T-cell (primary cell): Measurements from ENCODE around the gene SPSB2. TPM values are rescaled to one million over a fixed set of nuclear protein-coding genes. Genes with fewer than 3 reads are reported as not detected.
A peak's percentile ranks its signal among the peaks of the same experiment; 100 is the strongest.

Experiments
- ATAC-seq, 4 experiments: fragments of 200-7000 bp in 3 of 4; fragments of 150-1000 bp in 1 of 4; cut with Tn5 transposase; replicated peaks in 1 of 4; 1 replicate in 3 of 4; 2 replicates in 1 of 4; pipeline ENCODE4 v1.10.0; 2021; ENCODE audit warnings: moderate library complexity in 3 of 4, mild to moderate bottlenecking in 2 of 4, moderate number of reproducible peaks in 1 of 4
- CTCF ChIA-PET, 2 donors: fragments of 300-600 bp; sonication (Branson Sonifier 250); formaldehyde crosslinking; loops; one replicate each; lab custom pipeline; 2022; ENCODE audit warnings: antibody characterized with exemption in 2 of 2; lab: Charles Lee
- POLR2A ChIA-PET, 2 donors: fragments of 300-600 bp; sonication (Branson Sonifier 250); formaldehyde crosslinking; loops; one replicate each; lab custom pipeline; 2022; ENCODE audit warnings: antibody characterized with exemption in 2 of 2; lab: Charles Lee
- DNase-seq, 35 experiments: peaks; one replicate each; pipeline versions ENCODE4 v3.0.0 to v3.0.0-alpha.2; 2013 to 2023
- H3K27ac ChIP-seq: one replicate; pipeline ENCODE4 v1.5.1; 2013; ENCODE audit warnings: low read length
- H3K27me3 ChIP-seq, 2 experiments: replicated peaks in 1 of 2; 1 replicate in 1 of 2; 2 replicates in 1 of 2; pipeline versions ENCODE4 v1.6.1 to v1.7.0; 2013; ENCODE audit warnings: low read length in 1 of 2, mixed read lengths in 1 of 2; ENCODE audit not compliant: control insufficient read depth in 2 of 2, insufficient read depth in 2 of 2; ENCODE audit errors: extremely low read depth in 1 of 2
- H3K36me3 ChIP-seq, 2 donors: 1 replicate in 1 of 2; 2 replicates in 1 of 2; pipeline versions ENCODE4 v1.6.1 to v1.7.0; 2013; ENCODE audit warnings: low read length in 1 of 2; ENCODE audit not compliant: control insufficient read depth in 2 of 2, insufficient read depth in 1 of 2; ENCODE audit errors: extremely low read depth in 1 of 2
- H3K4me1 ChIP-seq, 2 experiments: 1 replicate in 1 of 2; 2 replicates in 1 of 2; pipeline versions ENCODE4 v1.6.1 to v1.7.0; 2013; ENCODE audit warnings: low read length in 2 of 2, mixed read lengths in 1 of 2; ENCODE audit not compliant: insufficient read depth in 2 of 2, control insufficient read depth in 1 of 2; ENCODE audit errors: extremely low read depth in 1 of 2
- H3K4me3 ChIP-seq, 2 donors: 1 replicate in 1 of 2; 2 replicates in 1 of 2; pipeline versions ENCODE4 v1.5.1 to v1.7.0; 2013; ENCODE audit warnings: mild to moderate bottlenecking in 2 of 2, low read length in 1 of 2, moderate library complexity in 1 of 2; ENCODE audit not compliant: control insufficient read depth in 1 of 2; ENCODE audit errors: extremely low read depth in 1 of 2
- H3K9me3 ChIP-seq: 2 replicates; pipeline ENCODE4 v1.7.0; 2013
- H3K27ac Mint-ChIP-seq, 2 donors: one replicate each; pipeline ENCODE4 v1.8.0; 2020 to 2021; ENCODE audit warnings: mild to moderate bottlenecking in 2 of 2, mixed read lengths in 2 of 2
- H3K27me3 Mint-ChIP-seq, 2 donors: one replicate each; pipeline ENCODE4 v1.8.0; 2021 to 2022; ENCODE audit warnings: mixed read lengths in 2 of 2
- H3K36me3 Mint-ChIP-seq: one replicate; pipeline ENCODE4 v1.8.0; 2021; ENCODE audit warnings: mixed read lengths
- H3K4me1 Mint-ChIP-seq, 3 donors: one replicate each; pipeline ENCODE4 v1.8.0; 2020 to 2022; ENCODE audit warnings: mixed read lengths in 3 of 3, mild to moderate bottlenecking in 1 of 3
- H3K4me3 Mint-ChIP-seq, 3 donors: one replicate each; pipeline ENCODE4 v1.8.0; 2020 to 2022; ENCODE audit warnings: mild to moderate bottlenecking in 3 of 3, mixed read lengths in 3 of 3, moderate library complexity in 3 of 3
- H3K9me3 Mint-ChIP-seq, 3 donors: one replicate each; pipeline ENCODE4 v1.8.0; 2020 to 2022; ENCODE audit warnings: mixed read lengths in 3 of 3
- WGBS: methylation state at CpG from one replicate; pipeline ENCODE4 v1.1.5; 2013; ENCODE audit warnings: missing lambda C conversion rate; ENCODE audit not compliant: insufficient coverage; 5-methylcytosine and 5-hydroxymethylcytosine counted together
- total RNA-seq, 35 experiments: library from RNA in 6 of 35; stranded (reverse) in 6 of 35; fragments of 120-200 nt in 1 of 35; gene quantifications; one replicate each; pipeline versions ENCODE4 v1.2.1 to v1.2.4 and lab custom pipeline; 2013 to 2026

The SPSB2 gene
- total RNA-seq, 5 donors from 2014 or later (not counting 1 experiment from before 2014, with no cell fraction given): 6.2 to 25.9 (median 21.8) TPM

DNA sequence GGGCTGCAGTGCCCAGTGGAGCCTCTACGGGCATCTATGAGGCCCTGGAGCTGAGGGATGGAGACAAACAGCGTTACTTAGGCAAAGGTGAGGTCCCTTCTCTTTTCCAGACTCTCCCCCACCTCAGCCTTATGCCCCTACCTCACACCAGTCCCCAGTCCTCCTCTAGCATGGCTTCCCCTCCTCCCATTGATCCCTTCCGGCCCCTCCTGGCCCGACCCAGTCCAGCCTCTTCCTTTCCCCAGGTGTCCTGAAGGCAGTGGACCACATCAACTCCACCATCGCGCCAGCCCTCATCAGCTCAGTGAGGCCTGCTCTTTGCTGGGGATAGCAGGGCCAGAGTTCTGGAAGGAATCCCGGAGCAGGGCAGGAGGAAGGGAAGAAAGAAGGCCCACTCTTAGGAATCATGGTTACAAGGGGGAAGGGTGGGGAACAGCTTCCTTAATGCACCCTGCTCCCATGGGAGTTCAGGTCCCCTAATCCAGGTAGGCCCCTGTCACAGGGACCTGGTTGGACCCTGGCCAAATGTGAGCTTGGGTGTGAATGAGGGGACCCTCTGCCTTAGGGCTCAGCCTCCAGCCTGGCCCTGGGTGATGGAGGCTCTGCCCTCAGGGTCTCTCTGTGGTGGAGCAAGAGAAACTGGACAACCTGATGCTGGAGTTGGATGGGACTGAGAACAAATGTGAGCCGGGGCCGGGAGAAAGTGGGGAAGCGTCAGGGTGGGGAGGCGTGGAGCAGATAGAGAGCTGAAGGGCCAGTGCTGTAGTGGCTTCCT is 43.5 kb upstream of the SPSB2 start:
- Mint-ChIP-seq H3K27ac (peak overlapping the region; percentile 36 to 91), H3K4me1 (peaks cover 32 to 44% (median 40%) of the 10 kb centered on the region in 3 donors), H3K27me3 (no peaks in the 10 kb centered on the region), H3K36me3 (peaks cover 26% of the 10 kb centered on the region), H3K4me3 (peak overlapping the region in 2 of 3 donors; percentile 89 to 98), H3K9me3 (no peaks in the 10 kb centered on the region)
- ChIA-PET POLR2A (no interaction called here), CTCF (interaction anchor here in 1 of 2 donors (0.6 kb wide), 1 partner anchor 11 kb away, joined by 4 read pairs; no protein-coding TSS in a partner anchor)
- no peaks in the 10 kb centered on the region for H3K9me3 ChIP-seq
- no peak overlapping the region for H3K4me3 ChIP-seq
- WGBS: 94% methylated on average over 6 of the region's 11 CpGs
- ATAC-seq (no peak), DNase-seq (no peak)
- H3K27me3 ChIP-seq: no peaks in the 10 kb centered on the region
- no peak overlapping the region for H3K27ac ChIP-seq
- H3K4me1 ChIP-seq: peaks cover 4 to 28% of the 10 kb centered on the region in 2 experiments
- H3K36me3 ChIP-seq: peaks cover 0 to 23% of the 10 kb centered on the region in 2 donors

DNA sequence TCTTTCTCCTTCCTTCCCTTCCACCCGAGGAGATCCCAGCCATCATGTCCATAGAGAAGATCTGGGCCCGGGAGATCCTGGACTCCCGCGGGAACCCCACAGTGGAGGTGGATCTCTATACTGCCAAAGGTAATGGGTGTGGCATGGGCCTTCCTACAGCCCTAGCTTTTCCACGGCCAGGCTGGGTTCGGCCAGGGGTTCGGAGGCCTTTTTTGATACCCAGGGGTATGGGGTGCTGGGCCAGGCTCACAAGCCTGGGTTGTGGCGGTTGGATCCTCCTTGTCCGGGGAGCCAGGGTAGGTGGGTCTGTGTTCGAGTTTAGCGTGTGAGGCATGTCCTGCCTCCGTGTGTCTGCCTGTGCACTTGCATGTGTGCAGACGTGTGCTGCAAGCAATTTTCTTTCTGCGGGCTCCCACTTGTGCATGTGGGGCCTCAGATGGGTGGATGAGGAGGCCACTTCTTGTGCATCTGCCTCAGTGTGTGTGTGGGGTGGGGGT is 42.7 kb upstream of the SPSB2 start:
- H3K4me3 Mint-ChIP-seq: peak overlapping the region; percentile 67 to 98 (median 89)
- H3K36me3 Mint-ChIP-seq: peaks cover 21% of the 10 kb centered on the region
- Histone ChIP-seq H3K27ac (no peak overlapping the region), H3K4me3 (no peak overlapping the region), H3K36me3 (peaks cover 0 to 18% of the 10 kb centered on the region in 2 donors), H3K9me3 (no peaks in the 10 kb centered on the region), H3K27me3 (no peaks in the 10 kb centered on the region), H3K4me1 (peaks cover 4 to 28% of the 10 kb centered on the region in 2 experiments)
- DNase-seq (no peak), ATAC-seq (no peak)
- H3K27ac Mint-ChIP-seq: peak overlapping the region; percentile 91 to 95
- 96% methylated on average over 4 of the region's 14 CpGs for WGBS
- H3K4me1 Mint-ChIP-seq: peaks cover 32 to 44% (median 40%) of the 10 kb centered on the region in 3 donors
- H3K27me3 Mint-ChIP-seq: no peaks in the 10 kb centered on the region
- POLR2A ChIA-PET: no interaction called here
- CTCF ChIA-PET: interaction anchor here in 1 of 2 donors (0.6 kb wide), 1 partner anchor 10 kb away, joined by 4 read pairs; no protein-coding TSS in a partner anchor
- no peaks in the 10 kb centered on the region for H3K9me3 Mint-ChIP-seq

DNA sequence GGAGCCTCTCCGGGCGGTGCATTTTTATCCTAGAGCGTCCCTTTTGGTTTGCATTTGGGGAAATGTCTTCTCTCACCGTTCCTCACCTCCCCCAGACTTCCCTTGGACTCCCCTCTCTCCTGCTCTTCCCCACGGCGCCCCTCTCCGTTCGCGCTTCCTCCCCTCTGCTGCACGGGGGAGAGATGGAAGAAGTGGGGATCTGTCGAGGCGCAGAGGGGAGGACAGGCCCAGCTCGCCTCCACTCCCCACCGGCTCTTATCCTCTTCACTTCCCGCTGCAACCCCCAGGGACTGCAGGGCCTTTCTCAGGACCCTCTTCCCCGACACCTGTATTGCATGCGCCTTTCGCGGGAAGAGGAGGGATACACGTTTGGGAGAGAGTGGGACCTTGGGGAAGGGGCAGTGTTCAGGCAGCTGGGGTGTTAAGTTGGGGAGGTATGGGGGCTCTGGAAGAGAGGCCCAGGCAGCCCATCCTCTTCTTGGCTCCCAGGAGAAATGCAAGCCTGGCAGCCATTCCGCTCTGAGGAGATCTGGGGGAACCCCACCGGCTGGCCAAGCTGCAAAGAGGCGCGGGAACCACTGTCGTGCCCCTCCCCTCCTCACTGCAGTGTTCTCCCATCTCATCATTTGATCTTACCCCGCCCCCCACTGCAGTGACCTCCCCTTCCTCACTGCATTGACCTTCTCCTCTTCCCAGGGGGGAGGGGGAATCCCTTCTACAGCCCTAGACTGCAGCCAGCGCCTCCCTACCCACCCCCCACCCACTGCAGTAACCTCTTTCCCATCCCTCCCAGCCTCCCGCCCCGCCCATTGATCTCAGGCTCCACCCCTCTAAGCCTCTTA is 42.1 kb upstream of the SPSB2 start:
- 29% methylated on average over 1 of the region's 29 CpGs for WGBS
- no peak for ATAC-seq
- peak overlapping the region; percentile 91 to 95 for H3K27ac Mint-ChIP-seq

DNA sequence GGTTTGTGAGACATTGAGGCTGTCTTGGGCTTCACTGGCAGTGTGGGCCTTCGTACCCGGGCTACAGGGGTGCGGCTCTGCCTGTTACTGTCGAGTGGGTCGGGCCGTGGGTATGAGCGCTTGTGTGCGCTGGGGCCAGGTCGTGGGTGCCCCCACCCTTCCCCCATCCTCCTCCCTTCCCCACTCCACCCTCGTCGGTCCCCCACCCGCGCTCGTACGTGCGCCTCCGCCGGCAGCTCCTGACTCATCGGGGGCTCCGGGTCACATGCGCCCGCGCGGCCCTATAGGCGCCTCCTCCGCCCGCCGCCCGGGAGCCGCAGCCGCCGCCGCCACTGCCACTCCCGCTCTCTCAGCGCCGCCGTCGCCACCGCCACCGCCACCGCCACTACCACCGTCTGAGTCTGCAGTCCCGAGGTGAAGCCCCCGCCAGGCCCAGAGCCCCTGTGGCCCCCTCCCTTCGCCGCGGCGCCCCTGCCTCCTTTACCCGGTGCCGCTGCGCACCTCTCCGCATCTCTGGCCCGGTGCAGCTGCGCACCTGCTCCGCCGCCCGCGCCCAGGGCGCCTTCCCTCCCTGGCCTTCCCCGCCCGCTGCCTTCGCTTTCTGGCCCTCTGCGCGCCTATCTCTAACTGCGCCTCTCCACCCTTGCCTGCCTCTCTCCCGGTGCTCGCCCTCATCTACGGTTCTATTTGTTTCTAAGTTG is 41.3 kb upstream of the SPSB2 start, which contains the start of gene ENO2:
Gene ENO2 (plus strand): TSS at position 335 of the 701 bp plus-strand sequence. CDS start 1,253 bp downstream, outside the sequence.
- Mint-ChIP-seq H3K4me1 (peaks cover 30 to 40% (median 33%) of the 10 kb centered on the region in 3 donors), H3K27ac (peak within 1 kb of the TSS; percentile 91 to 95), H3K27me3 (no peaks in the 10 kb centered on the region), H3K9me3 (no peaks in the 10 kb centered on the region), H3K36me3 (peaks cover 14% of the 10 kb centered on the region), H3K4me3 (peak within 1 kb of the TSS; percentile 89 to 98 (median 92))
- Histone ChIP-seq H3K4me3 (peak within 1 kb of the TSS; percentile 62 to 65), H3K27ac (peak within 1 kb of the TSS; percentile 86), H3K4me1 (peaks cover 4 to 28% of the 10 kb centered on the region in 2 experiments), H3K36me3 (peaks cover 0 to 15% of the 10 kb centered on the region in 2 donors), H3K27me3 (no peaks in the 10 kb centered on the region), H3K9me3 (no peaks in the 10 kb centered on the region)
- POLR2A ChIA-PET: interaction anchor here in 1 of 2 donors (0.6 to 1.2 kb wide), 3 partner anchors 44 to 214 kb away, joined by 3 to 4 read pairs (median 4); partner anchors contain the start of gene CDCA3
- CTCF ChIA-PET: interaction anchor here in 1 of 2 donors (0.6 to 0.9 kb wide), 4 partner anchors 41 to 275 kb away, joined by 3 to 4 read pairs (median 4); partner anchors contain the start of genes PEX5 and SPSB2
- ATAC-seq (peak; percentile 93 to 96 (median 96)), DNase-seq (peak; percentile 61 to 91 (median 78))
- under 1% methylated on average over 62 of the region's 68 CpGs for WGBS

More for the DNA sequence above, 42.1 kb upstream of the SPSB2 start:
- Mint-ChIP-seq H3K4me3 (peak overlapping the region; percentile 89 to 98 (median 92)), H3K4me1 (peaks cover 32 to 44% (median 40%) of the 10 kb centered on the region in 3 donors), H3K27me3 (no peaks in the 10 kb centered on the region), H3K36me3 (peaks cover 21% of the 10 kb centered on the region), H3K9me3 (no peaks in the 10 kb centered on the region)
- POLR2A ChIA-PET: interaction anchor here in 1 of 2 donors (0.6 to 1.2 kb wide), 2 partner anchors 64 to 215 kb away, joined by 3 to 4 read pairs; partner anchors contain the start of gene CDCA3
- Histone ChIP-seq H3K9me3 (no peaks in the 10 kb centered on the region), H3K4me3 (peak overlapping the region; percentile 54 to 65), H3K4me1 (peaks cover 4 to 28% of the 10 kb centered on the region in 2 experiments), H3K27ac (peak overlapping the region; percentile 61), H3K36me3 (peaks cover 0 to 18% of the 10 kb centered on the region in 2 donors), H3K27me3 (no peaks in the 10 kb centered on the region)
- no peak for DNase-seq
- CTCF ChIA-PET: no interaction called here

DNA sequence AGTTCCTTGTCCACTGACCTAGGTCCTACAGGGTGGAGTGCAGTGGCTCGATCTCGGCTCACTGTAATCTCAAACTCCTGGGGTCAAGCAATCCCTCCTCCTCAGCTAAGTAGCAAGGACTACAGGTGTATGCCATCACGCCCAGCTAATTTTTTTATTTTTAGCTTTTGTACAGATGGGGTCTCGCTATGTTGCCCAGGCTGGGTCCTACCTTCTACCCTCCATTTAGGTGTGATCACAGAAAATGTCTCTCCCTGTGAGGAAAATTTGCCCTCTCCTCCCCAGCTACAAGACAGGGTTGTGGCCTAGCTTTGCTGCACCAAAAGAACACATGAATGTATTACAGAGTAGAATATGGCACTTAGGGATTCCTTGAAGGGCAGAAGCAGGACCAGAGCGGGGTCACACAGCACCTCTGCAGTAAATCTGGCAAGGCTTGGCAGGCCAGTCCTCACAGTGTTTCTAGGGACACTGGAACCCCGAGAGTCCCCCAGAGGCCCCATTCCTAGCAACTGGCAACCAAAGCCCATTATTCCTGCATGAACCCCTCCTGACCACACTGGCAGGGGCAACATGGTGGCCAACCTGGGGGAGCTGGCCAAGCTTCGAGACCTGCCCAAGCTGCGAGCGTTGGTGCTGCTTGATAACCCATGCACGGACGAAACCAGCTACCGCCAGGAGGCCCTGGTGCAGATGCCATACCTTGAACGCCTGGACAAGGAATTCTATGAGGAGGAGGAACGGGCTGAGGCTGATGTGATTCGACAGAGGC is 39.2 kb upstream of the SPSB2 start:
- H3K4me1 ChIP-seq: peaks cover 4 to 28% of the 10 kb centered on the region in 2 experiments
- DNase-seq (no peak), ATAC-seq (no peak)
- no peaks in the 10 kb centered on the region for H3K27me3 Mint-ChIP-seq
- POLR2A ChIA-PET: interaction anchor here (0.6 to 0.9 kb wide), 3 partner anchors 8 to 1017 kb away, joined by 4 read pairs; partner anchors contain the start of gene LRRC23 (in 1 of the 2)
- H3K4me3 Mint-ChIP-seq: peak overlapping the region in 1 of 3 donors; percentile 98
- H3K4me1 Mint-ChIP-seq: peaks cover 30 to 40% (median 30%) of the 10 kb centered on the region in 3 donors
- no peaks in the 10 kb centered on the region for H3K27me3 ChIP-seq
- peaks cover 7% of the 10 kb centered on the region for H3K36me3 Mint-ChIP-seq
- peak overlapping the region; percentile 88 to 90 for H3K27ac Mint-ChIP-seq
- H3K36me3 ChIP-seq: peaks cover 0 to 10% of the 10 kb centered on the region in 2 donors
- CTCF ChIA-PET: no interaction called here
- no peak overlapping the region for H3K27ac ChIP-seq
- 94% methylated on average over 13 of the region's 15 CpGs for WGBS
- H3K9me3 Mint-ChIP-seq: no peaks in the 10 kb centered on the region
- no peak overlapping the region for H3K4me3 ChIP-seq
- no peaks in the 10 kb centered on the region for H3K9me3 ChIP-seq
